Measurements from ENCODE around the gene FGD6. TPM values are rescaled to one million over a fixed set of nuclear protein-coding genes. Genes with fewer than 3 reads are reported as not detected.

FGD6 gene
- total RNA-seq, 1 donor from 2014 or later, result 13.2 TPM

GRCh38 chr12:95131589-95132340, 85.5 kb downstream of the FGD6 start:
- H3K36me3 ChIP-seq (ENCODE audit: control insufficient read depth, insufficient read depth, low read length), result peaks cover 5% of the 10 kb centered on the region

GRCh38 chr12:95130096-95130495, 87.2 kb downstream of the FGD6 start:
- H3K4me3 ChIP-seq (ENCODE audit: low read depth, low read length), result no peak overlapping the region
- peaks cover 7% of the 10 kb centered on the region for H3K36me3 ChIP-seq (ENCODE audit: control insufficient read depth, insufficient read depth, low read length)
- DNase-seq (ENCODE audit: low read depth) (no peak), FAIRE-seq (no peak)
- H3K27me3 ChIP-seq (ENCODE audit: control insufficient read depth, insufficient read depth, low read length), result no peaks in the 10 kb centered on the region
- TF ChIP-seq CTCF (IDR thresholded peaks at IDR 0.05; ENCODE audit: insufficient read depth, low read length, severe bottlenecking), result no peak

More at GRCh38 chr12:95131589-95132340, 85.5 kb downstream of the FGD6 start:
- FAIRE-seq, result no peak
- Histone ChIP-seq H3K27me3 (ENCODE audit: control insufficient read depth, insufficient read depth, low read length) (no peaks in the 10 kb centered on the region), H3K4me3 (ENCODE audit: low read depth, low read length) (no peak overlapping the region)
- no peak for DNase-seq (ENCODE audit: low read depth)
- no peak for TF ChIP-seq CTCF (IDR thresholded peaks at IDR 0.05; ENCODE audit: insufficient read depth, low read length, severe bottlenecking)

GRCh38 chr12:95129115-95129514, 88.2 kb downstream of the FGD6 start:
- Histone ChIP-seq H3K4me3 (ENCODE audit: low read depth, low read length) (no peak overlapping the region), H3K36me3 (ENCODE audit: control insufficient read depth, insufficient read depth, low read length) (peaks cover 2% of the 10 kb centered on the region), H3K27me3 (ENCODE audit: control insufficient read depth, insufficient read depth, low read length) (no peaks in the 10 kb centered on the region)
- TF ChIP-seq CTCF (IDR thresholded peaks at IDR 0.05; ENCODE audit: insufficient read depth, low read length, severe bottlenecking), result no peak
- DNase-seq (ENCODE audit: low read depth) (no peak), FAIRE-seq (no peak)

- DNase-seq (ENCODE audit: low read depth), result no peak
- TF ChIP-seq CTCF (IDR thresholded peaks at IDR 0.05; ENCODE audit: insufficient read depth, low read length, severe bottlenecking), result no peak
- Histone ChIP-seq H3K36me3 (ENCODE audit: control insufficient read depth, insufficient read depth, low read length) (peaks cover 2% of the 10 kb centered on the region), H3K27me3 (ENCODE audit: control insufficient read depth, insufficient read depth, low read length) (no peaks in the 10 kb centered on the region), H3K4me3 (ENCODE audit: low read depth, low read length) (no peak overlapping the region)
- no peak for FAIRE-seq
Observed at GRCh38 chr12:95126736-95127135, 90.5 kb downstream of the FGD6 start.

- DNase-seq (ENCODE audit: low read depth), result no peak
- no peak overlapping the region for H3K4me3 ChIP-seq (ENCODE audit: low read depth, low read length)
- TF ChIP-seq CTCF (IDR thresholded peaks at IDR 0.05; ENCODE audit: insufficient read depth, low read length, severe bottlenecking), result no peak
- peaks cover 2% of the 10 kb centered on the region for H3K36me3 ChIP-seq (ENCODE audit: control insufficient read depth, insufficient read depth, low read length)
- no peaks in the 10 kb centered on the region for H3K27me3 ChIP-seq (ENCODE audit: control insufficient read depth, insufficient read depth, low read length)
- no peak for FAIRE-seq
Observed at GRCh38 chr12:95126076-95126475, 91.2 kb downstream of the FGD6 start.

GRCh38 chr12:95124106-95124505, 93.2 kb downstream of the FGD6 start:
- FAIRE-seq (no peak), DNase-seq (ENCODE audit: low read depth) (no peak)
- Histone ChIP-seq H3K27me3 (ENCODE audit: control insufficient read depth, insufficient read depth, low read length) (no peaks in the 10 kb centered on the region), H3K4me3 (ENCODE audit: low read depth, low read length) (no peak overlapping the region), H3K36me3 (ENCODE audit: control insufficient read depth, insufficient read depth, low read length) (peaks cover 2% of the 10 kb centered on the region)
- no peak for TF ChIP-seq CTCF (IDR thresholded peaks at IDR 0.05; ENCODE audit: insufficient read depth, low read length, severe bottlenecking)
